HCT116 (cell line): ENCODE results near the gene MYH10. TPM values are rescaled to one million over a fixed set of nuclear protein-coding genes. Genes with fewer than 3 reads are reported as not detected.
A peak's percentile ranks its signal among the peaks of the same experiment; 100 is the strongest.

Experiments used
- ATAC-seq: fragments of 200-7000 bp; cut with Tn5 transposase; 2 replicates; pipeline ENCODE4 v1.9.1; 2020; ENCODE audit warnings: mild to moderate bottlenecking, moderate library complexity
- BruUV-seq: library from RNA; stranded (reverse); fragments of 400-500 nt; replicated peaks from 2 replicates; lab custom pipeline; 2021; lab: Mats Ljungman, UMichigan
- CTCF ChIA-PET: fragments of 300-600 bp; sonication (Branson Sonifier 250); formaldehyde crosslinking; loops from one replicate; lab custom pipeline; 2021; ENCODE audit warnings: antibody characterized with exemption; lab: Charles Lee
- POLR2A ChIA-PET: fragments of 300-600, 350-600 bp; sonication (Branson Sonifier 250); formaldehyde crosslinking; loops from one replicate; lab custom pipeline; 2021; ENCODE audit warnings: antibody characterized with exemption; lab: Charles Lee
- RAD21 ChIA-PET, 2 experiments: fragments of 300-600 bp; sonication (Branson Sonifier 250); formaldehyde crosslinking; loops; one replicate each; lab custom pipeline; 2023; ENCODE audit warnings: low total read pairs in 2 of 2; ENCODE audit not compliant: uncharacterized antibody in 2 of 2, unreplicated experiment in 2 of 2, low non-redundant PET in 1 of 2; lab: Charles Lee
- DNase-seq: peaks from one replicate; pipeline ENCODE4 v3.0.0-alpha.2; 2010; ENCODE audit warnings: low read depth, low spot score
- H2AFZ ChIP-seq: fragments of 200-600 bp; shearing (Covaris generic), sonication (generic); 2 replicates; pipeline ENCODE4 v1.6.1; 2017; ENCODE audit warnings: low read depth, mixed run types, mixed read lengths, antibody characterized with exemption, low read length; ENCODE audit not compliant: poor library complexity, severe bottlenecking
- H3K27ac ChIP-seq: 2 replicates; pipeline ENCODE4 v1.5.1; 2012; ENCODE audit warnings: low read depth, low read length
- H3K27me3 ChIP-seq: fragments of 200-600 bp; sonication (generic); 2 replicates; pipeline ENCODE4 v1.6.1; 2016; ENCODE audit warnings: mixed run types, low read length, mixed read lengths; ENCODE audit not compliant: insufficient read depth
- H3K36me3 ChIP-seq, 2 experiments: fragments of 200-500 bp in 1 of 2; fragments of 200-600 bp in 1 of 2; sonication (Bioruptor generic) in 1 of 2; sonication (generic) in 1 of 2; 2 replicates each; pipeline versions ENCODE4 v1.5.1 to v1.6.1; 2014 to 2016; ENCODE audit warnings: low read length in 2 of 2, inconsistent platforms in 1 of 2, mixed read lengths in 1 of 2, mixed run types in 1 of 2; ENCODE audit not compliant: insufficient read depth in 2 of 2, control insufficient read depth in 1 of 2
- H3K4me1 ChIP-seq, 2 experiments: fragments of 200-600 bp in 1 of 2; sonication (generic) in 1 of 2; 2 replicates each; pipeline versions ENCODE4 v1.5.1 to v1.6.1; 2012 to 2017; ENCODE audit warnings: low read length in 2 of 2, inconsistent platforms in 1 of 2, mild to moderate bottlenecking in 1 of 2, mixed read lengths in 1 of 2, mixed run types in 1 of 2, moderate library complexity in 1 of 2; ENCODE audit not compliant: insufficient read depth in 2 of 2, control insufficient read depth in 1 of 2
- H3K4me2 ChIP-seq: fragments of 200-600 bp; sonication (generic); 2 replicates; pipeline ENCODE4 v1.6.1; 2017; ENCODE audit warnings: mixed run types, low read length, mixed read lengths
- H3K4me3 ChIP-seq, 2 experiments: fragments of 200-600 bp in 1 of 2; sonication (generic) in 1 of 2; replicated peaks in 1 of 2; 2 replicates each; pipeline ENCODE4 v1.5.1; 2011 to 2016; ENCODE audit warnings: low read length in 2 of 2, control low read depth in 1 of 2, low read depth in 1 of 2, mild to moderate bottlenecking in 1 of 2, mixed read lengths in 1 of 2, mixed run types in 1 of 2
- H3K79me2 ChIP-seq: fragments of 200-600 bp; sonication (generic); 2 replicates; pipeline ENCODE4 v1.6.1; 2017; ENCODE audit warnings: mild to moderate bottlenecking, mixed run types, low read length, moderate library complexity, mixed read lengths; ENCODE audit not compliant: insufficient read depth
- H3K9ac ChIP-seq: fragments of 200-600 bp; sonication (generic); 2 replicates; pipeline ENCODE4 v1.6.1; 2016; ENCODE audit warnings: low read length, mixed read lengths
- H3K9me2 ChIP-seq: fragments of 200-600 bp; sonication (generic), shearing (Covaris generic); 2 replicates; pipeline ENCODE4 v1.6.1; 2017; ENCODE audit warnings: mixed run types, mild to moderate bottlenecking, moderate library complexity; ENCODE audit not compliant: insufficient read depth
- H3K9me3 ChIP-seq, 2 experiments: fragments of 200-500 bp in 1 of 2; fragments of 200-600 bp in 1 of 2; sonication (Bioruptor generic) in 1 of 2; sonication (generic) in 1 of 2; 2 replicates each; pipeline ENCODE4 v1.6.1; 2014 to 2017; ENCODE audit warnings: low read length in 2 of 2, mixed read lengths in 2 of 2, inconsistent platforms in 1 of 2, low read depth in 1 of 2, mild to moderate bottlenecking in 1 of 2, mixed run types in 1 of 2, moderate library complexity in 1 of 2; ENCODE audit not compliant: control insufficient read depth in 1 of 2, insufficient read depth in 1 of 2
- H4K20me1 ChIP-seq: fragments of 200-600 bp; sonication (generic), shearing (Covaris generic); 2 replicates; pipeline ENCODE4 v1.6.1; 2017; ENCODE audit warnings: mixed run types, mild to moderate bottlenecking, moderate library complexity; ENCODE audit not compliant: insufficient read depth
- ATF3 ChIP-seq: IDR thresholded peaks from 2 replicates; pipeline ENCODE4 v1.6.1; 2012
- CBX3 ChIP-seq: IDR thresholded peaks from 2 replicates; pipeline ENCODE4 v1.6.1; 2012; ENCODE audit warnings: low read depth
- CEBPB ChIP-seq: IDR thresholded peaks from 2 replicates; pipeline ENCODE4 v1.6.1; 2012; ENCODE audit warnings: low read depth
- ELF1 ChIP-seq: IDR thresholded peaks from 2 replicates; pipeline ENCODE4 v1.6.1; 2012; ENCODE audit warnings: low read depth, borderline replicate concordance
- EZH2phosphoT487 ChIP-seq: fragments of 200-600 bp; IDR thresholded peaks from 2 replicates; pipeline ENCODE4 v1.6.1; 2018; ENCODE audit warnings: antibody characterized with exemption, borderline replicate concordance
- FOSL1 ChIP-seq: IDR thresholded peaks from 2 replicates; pipeline ENCODE4 v1.6.1; 2012; ENCODE audit warnings: low read depth
- JUND ChIP-seq: IDR thresholded peaks from 2 replicates; pipeline ENCODE4 v1.6.1; 2012
- RAD21 ChIP-seq: IDR thresholded peaks from 2 replicates; pipeline ENCODE4 v1.6.1; 2012; ENCODE audit warnings: low read depth, mild to moderate bottlenecking
- SIN3A ChIP-seq: IDR thresholded peaks from 2 replicates; pipeline ENCODE4 v1.6.1; 2012; ENCODE audit warnings: low read depth
- SRF ChIP-seq: IDR thresholded peaks from 2 replicates; pipeline ENCODE4 v1.6.1; 2012; ENCODE audit warnings: low read depth
- YY1 ChIP-seq: IDR thresholded peaks from 2 replicates; pipeline ENCODE4 v1.6.1; 2011; ENCODE audit warnings: low read length, low read depth, moderate library complexity, mild to moderate bottlenecking; ENCODE audit not compliant: insufficient replicate concordance; ENCODE audit errors: extremely low read depth
- ZBTB33 ChIP-seq: IDR thresholded peaks from 2 replicates; pipeline ENCODE4 v1.6.1; 2011; ENCODE audit warnings: mild to moderate bottlenecking, low read length, moderate library complexity; ENCODE audit not compliant: insufficient replicate concordance; ENCODE audit errors: extremely low read depth
- ZNF274 ChIP-seq: fragments of 200-500 bp; sonication (Bioruptor generic); IDR thresholded peaks from 2 replicates; pipeline ENCODE4 v1.6.1; 2014; ENCODE audit warnings: mild to moderate bottlenecking, low read depth, low read length, inconsistent platforms
- intact Hi-C: fragments of 100-400 bp; cut with micrococcal nuclease; formaldehyde crosslinking; loops from 2 replicates; pipeline ENCODE4 v1.10.0; 2022
- total RNA-seq: library from RNA; stranded (reverse); gene quantifications from one replicate; pipeline ENCODE4 v1.2.1, GENCODE V29; 2021; ENCODE audit not compliant: unreplicated experiment
- TF ChIP-seq, protein P1 (sequence below), 3 experiments: fragments of 200-600 bp in 1 of 3; sonication (generic) in 1 of 3; IDR thresholded peaks in 2 of 3; conservative IDR thresholded peaks in 1 of 3; 2 replicates each; pipeline ENCODE4 v1.5.1; 2012 to 2017; ENCODE audit warnings: low read depth in 2 of 3, low read length in 2 of 3, antibody characterized with exemption in 1 of 3, borderline replicate concordance in 1 of 3, control low read depth in 1 of 3, mild to moderate bottlenecking in 1 of 3, mixed read lengths in 1 of 3, mixed run types in 1 of 3, moderate library complexity in 1 of 3; ENCODE audit not compliant: insufficient read depth in 1 of 3
- TF ChIP-seq, protein P2 (sequence below): IDR thresholded peaks from 2 replicates; pipeline ENCODE4 v1.6.1; 2012

MYH10 gene
- total RNA-seq, 1 experiment from 2014 or later, result 39.2 TPM

- Histone ChIP-seq H3K79me2 (no peaks in the 10 kb centered on the region), H3K9me3 (peaks cover 5 to 6% of the 10 kb centered on the region in 2 experiments; a peak in 1 of 4 replicates), H3K36me3 (peaks cover 15 to 18% of the 10 kb centered on the region in 2 experiments), H3K4me1 (no peaks in the 10 kb centered on the region), H3K4me3 (no peak overlapping the region), H3K27me3 (no peaks in the 10 kb centered on the region), H3K27ac (no peak overlapping the region), H2AFZ (no peak overlapping the region), H3K9ac (no peak overlapping the region), H3K4me2 (no peak overlapping the region), H4K20me1 (no peaks in the 10 kb centered on the region), H3K9me2 (no peaks in the 10 kb centered on the region)
- RAD21 ChIA-PET, result no interaction called here
- no TSS peak for BruUV-seq
- intact Hi-C loops, result no loop called here
- peak; percentile 65 for ATAC-seq
- TF ChIP-seq JUND (no peak), ELF1 (no peak), RAD21 (0 out of 2 replicates have a peak, but pooled peaks have one; percentile 8)
- no peak for DNase-seq
- CTCF ChIA-PET, result no interaction called here
- POLR2A ChIA-PET, result no interaction called here
These were observed 141.6 kb downstream of the MYH10 start for GRCh38 chr17:8488901-8489300.

DNA sequence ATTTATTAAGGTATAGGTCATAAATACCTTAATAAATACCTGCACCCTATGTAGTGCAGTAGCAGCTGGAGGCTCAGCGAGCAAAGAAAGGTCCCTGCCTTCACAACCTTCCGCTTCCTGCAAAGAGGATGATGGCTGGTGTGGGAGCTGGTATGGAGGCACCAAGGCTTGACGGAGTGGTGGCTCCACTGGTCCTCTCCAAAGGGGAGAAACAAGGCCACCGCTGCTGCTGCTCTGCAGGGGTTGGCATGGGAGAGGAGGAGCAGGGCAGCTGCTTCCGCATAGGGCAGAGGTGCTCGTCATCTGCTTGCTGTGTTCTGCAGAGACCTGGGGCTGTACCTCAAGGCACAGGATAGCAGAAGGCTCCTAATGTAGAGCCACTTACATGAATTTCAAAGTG is 142.0 kb downstream of the MYH10 start:
- POLR2A ChIA-PET, result no interaction called here
- no peak overlapping the region for H3K9ac ChIP-seq

More for the DNA sequence above, 142.0 kb downstream of the MYH10 start:
- ChIA-PET CTCF (no interaction called here), RAD21 (no interaction called here)
- intact Hi-C loops, result no loop called here
- no peaks in the 10 kb centered on the region for H3K9me2 ChIP-seq
- no peaks in the 10 kb centered on the region for H3K27me3 ChIP-seq
- no peak; the same call in 1 of the 2 replicates for ATAC-seq
- H3K27ac ChIP-seq, result no peak overlapping the region
- peaks cover 5 to 9% of the 10 kb centered on the region in 2 experiments; a peak in 2 of 4 replicates for H3K9me3 ChIP-seq
- no TSS peak for BruUV-seq
- no peaks in the 10 kb centered on the region for H4K20me1 ChIP-seq
- H3K79me2 ChIP-seq, result no peaks in the 10 kb centered on the region
- no peak overlapping the region for H3K4me3 ChIP-seq
- no peak overlapping the region for H2AFZ ChIP-seq
- DNase-seq, result no peak
- no peak overlapping the region for H3K4me2 ChIP-seq
- TF ChIP-seq FOSL1 (no peak), YY1 (no peak), SIN3A (no peak), ELF1 (no peak), CBX3 (no peak), CEBPB (no peak), ZBTB33 (no peak), RAD21 (no peak), ATF3 (no peak), SRF (no peak), EZH2phosphoT487 (no peak), ZNF274 (no peak), JUND (no peak)
- TF ChIP-seq, protein P1, sequence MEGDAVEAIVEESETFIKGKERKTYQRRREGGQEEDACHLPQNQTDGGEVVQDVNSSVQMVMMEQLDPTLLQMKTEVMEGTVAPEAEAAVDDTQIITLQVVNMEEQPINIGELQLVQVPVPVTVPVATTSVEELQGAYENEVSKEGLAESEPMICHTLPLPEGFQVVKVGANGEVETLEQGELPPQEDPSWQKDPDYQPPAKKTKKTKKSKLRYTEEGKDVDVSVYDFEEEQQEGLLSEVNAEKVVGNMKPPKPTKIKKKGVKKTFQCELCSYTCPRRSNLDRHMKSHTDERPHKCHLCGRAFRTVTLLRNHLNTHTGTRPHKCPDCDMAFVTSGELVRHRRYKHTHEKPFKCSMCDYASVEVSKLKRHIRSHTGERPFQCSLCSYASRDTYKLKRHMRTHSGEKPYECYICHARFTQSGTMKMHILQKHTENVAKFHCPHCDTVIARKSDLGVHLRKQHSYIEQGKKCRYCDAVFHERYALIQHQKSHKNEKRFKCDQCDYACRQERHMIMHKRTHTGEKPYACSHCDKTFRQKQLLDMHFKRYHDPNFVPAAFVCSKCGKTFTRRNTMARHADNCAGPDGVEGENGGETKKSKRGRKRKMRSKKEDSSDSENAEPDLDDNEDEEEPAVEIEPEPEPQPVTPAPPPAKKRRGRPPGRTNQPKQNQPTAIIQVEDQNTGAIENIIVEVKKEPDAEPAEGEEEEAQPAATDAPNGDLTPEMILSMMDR (IDR thresholded peaks at IDR 0.05 in 2 of 3, conservative IDR thresholded peaks at IDR 0.05 in 1 of 3; ENCODE audit: borderline replicate concordance in 1 of 3, insufficient read depth in 1 of 3, low read depth in 2 of 3, low read length in 2 of 3), result no peak
- TF ChIP-seq, protein P2, sequence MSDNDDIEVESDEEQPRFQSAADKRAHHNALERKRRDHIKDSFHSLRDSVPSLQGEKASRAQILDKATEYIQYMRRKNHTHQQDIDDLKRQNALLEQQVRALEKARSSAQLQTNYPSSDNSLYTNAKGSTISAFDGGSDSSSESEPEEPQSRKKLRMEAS, result no peak
- H3K4me1 ChIP-seq, result no peaks in the 10 kb centered on the region
- peaks cover 16 to 22% of the 10 kb centered on the region in 2 experiments for H3K36me3 ChIP-seq
